BJ (cell line): ENCODE results near the gene ST6GALNAC6. TPM values are rescaled to one million over a fixed set of nuclear protein-coding genes. Genes with fewer than 3 reads are reported as not detected.

ENCODE experiments used
- CTCF ChIA-PET: fragments of 350-600 bp; formaldehyde crosslinking; extraction: SDS; loops from one replicate; lab custom pipeline; 2021; ENCODE audit warnings: antibody characterized with exemption, inconsistent platforms; lab: Yijun Ruan, JAX
- POLR2A ChIA-PET: fragments of 300-600 bp; sonication (Branson Sonifier 250); formaldehyde crosslinking; extraction: SDS; loops from one replicate; lab custom pipeline; 2021; ENCODE audit warnings: antibody characterized with exemption; lab: Charles Lee
- DNase-seq: peaks from one replicate; pipeline ENCODE4 v3.0.0-alpha.2; 2011; ENCODE audit warnings: low read depth
- H3K27me3 ChIP-seq: 2 replicates; pipeline ENCODE4 v1.6.0; 2011; ENCODE audit warnings: low read length; ENCODE audit not compliant: control insufficient read depth, insufficient read depth
- H3K36me3 ChIP-seq: 2 replicates; pipeline ENCODE4 v1.5.1; 2011; ENCODE audit warnings: low read length; ENCODE audit not compliant: control insufficient read depth, insufficient read depth
- H3K4me3 ChIP-seq: 2 replicates; pipeline ENCODE4 v1.5.1; 2011; ENCODE audit warnings: low read depth, mild to moderate bottlenecking, control low read depth, low read length
- CTCF ChIP-seq: IDR thresholded peaks from 2 replicates; pipeline ENCODE4 v1.5.1; 2011; ENCODE audit warnings: low read depth, mild to moderate bottlenecking, control low read depth, inconsistent platforms, low read length, moderate library complexity; ENCODE audit not compliant: insufficient read depth
- polyA plus RNA-seq: library from polyadenylated mRNA; depleted of rRNA; stranded (reverse); fragments of >200 nt; gene quantifications from 2 replicates; pipeline ENCODE4 v1.2.3, GENCODE V29; 2011

Gene ST6GALNAC6
- polyA plus RNA-seq, 1 experiment: 78.3 TPM

- H3K36me3 ChIP-seq: peaks cover 36% of the 10 kb centered on the region
- no peak for DNase-seq
- H3K4me3 ChIP-seq: no peak overlapping the region
- CTCF ChIA-PET: interaction anchor here (0.8 to 1.8 kb wide), 4 partner anchors 9 to 162 kb away, joined by 3 to 4 read pairs (median 4); partner anchors contain the start of gene TOR2A
- no peak for TF ChIP-seq CTCF
- POLR2A ChIA-PET: interaction anchor here (1.0 kb wide), 1 partner anchor 14 kb away, joined by 3 read pairs; no protein-coding TSS in a partner anchor
- H3K27me3 ChIP-seq: no peaks in the 10 kb centered on the region
Measured at GRCh38 chr9:127896395-127897192, 2.8 kb downstream of the ST6GALNAC6 start.

GRCh38 chr9:127895811-127896210, 3.6 kb downstream of the ST6GALNAC6 start:
- Histone ChIP-seq H3K4me3 (no peak overlapping the region), H3K36me3 (peaks cover 40% of the 10 kb centered on the region), H3K27me3 (no peaks in the 10 kb centered on the region)
- ChIA-PET POLR2A (no interaction called here), CTCF (interaction anchor here (1.3 to 1.7 kb wide), 2 partner anchors 14 to 161 kb away, joined by 3 to 4 read pairs; partner anchors contain the start of gene TOR2A)
- TF ChIP-seq CTCF: no peak
- DNase-seq: no peak

GRCh38 chr9:127893392-127893791, 6.0 kb downstream of the ST6GALNAC6 start:
- TF ChIP-seq CTCF: no peak
- no peak overlapping the region for H3K4me3 ChIP-seq
- POLR2A ChIA-PET: no interaction called here
- DNase-seq: no peak
- H3K36me3 ChIP-seq: peaks cover 49% of the 10 kb centered on the region
- CTCF ChIA-PET: interaction anchor here (1.0 kb wide), 1 partner anchor 23 kb away, joined by 4 read pairs; no protein-coding TSS in a partner anchor
- H3K27me3 ChIP-seq: no peaks in the 10 kb centered on the region

- no peak for TF ChIP-seq CTCF
- H3K36me3 ChIP-seq: peaks cover 51% of the 10 kb centered on the region
- no peak for DNase-seq
- no peaks in the 10 kb centered on the region for H3K27me3 ChIP-seq
- no peak overlapping the region for H3K4me3 ChIP-seq
- ChIA-PET POLR2A (interaction anchor here (0.6 kb wide), 1 partner anchor 11 kb away, joined by 3 read pairs; no protein-coding TSS in a partner anchor), CTCF (interaction anchor here (1.0 kb wide), 1 partner anchor 23 kb away, joined by 4 read pairs; no protein-coding TSS in a partner anchor)
Measured at GRCh38 chr9:127892831-127893230, 6.6 kb downstream of the ST6GALNAC6 start.

GRCh38 chr9:127890053-127890452, 9.3 kb downstream of the ST6GALNAC6 start:
- no peak overlapping the region for H3K4me3 ChIP-seq
- TF ChIP-seq CTCF: no peak
- ChIA-PET POLR2A (no interaction called here), CTCF (no interaction called here)
- no peaks in the 10 kb centered on the region for H3K27me3 ChIP-seq
- H3K36me3 ChIP-seq: peaks cover 55% of the 10 kb centered on the region
- DNase-seq: no peak
